Measurements from ENCODE around the gene CCDC158.

GRCh38 chr4:76266627-76267026 lies 154.3 kb downstream of the CCDC158 start:
- TF ChIP-seq CTCF (conservative IDR thresholded peaks at IDR 0.05; ENCODE audit: low read depth, low read length): no peak
- no peak for TF ChIP-seq MXI1 (IDR thresholded peaks at IDR 0.05; ENCODE audit: borderline replicate concordance, low read depth, low read length)
